KMS-11 (cell line): ENCODE results near the gene ZNF536.

Experiments used
- H2AFZ ChIP-seq: fragments of 200-600 bp; sonication (generic); 2 replicates; pipeline ENCODE4 v1.6.1; 2016; ENCODE audit warnings: antibody characterized with exemption, mixed run types, low read depth
- H3K27ac ChIP-seq: fragments of 200-600 bp; sonication (generic); 2 replicates; pipeline ENCODE4 v1.6.1; 2016; ENCODE audit warnings: mild to moderate bottlenecking, mixed run types
- H3K27me3 ChIP-seq: fragments of 200-600 bp; sonication (generic); 2 replicates; pipeline ENCODE4 v1.6.1; 2017; ENCODE audit warnings: mild to moderate bottlenecking, low read depth, mixed run types, moderate library complexity; ENCODE audit not compliant: insufficient read depth
- H3K36me3 ChIP-seq: fragments of 200-600 bp; sonication (generic); 2 replicates; pipeline ENCODE4 v1.6.1; 2017; ENCODE audit warnings: mild to moderate bottlenecking, mixed run types; ENCODE audit not compliant: insufficient read depth
- H3K4me1 ChIP-seq: fragments of 200-600 bp; sonication (generic); 2 replicates; pipeline ENCODE4 v1.6.1; 2016; ENCODE audit warnings: mild to moderate bottlenecking, low read depth, mixed run types; ENCODE audit not compliant: poor library complexity, severe bottlenecking
- H3K4me2 ChIP-seq: fragments of 200-600 bp; sonication (generic); 2 replicates; pipeline ENCODE4 v1.7.0; 2016; ENCODE audit warnings: mild to moderate bottlenecking, mixed run types
- H3K4me3 ChIP-seq: fragments of 200-600 bp; sonication (generic); IDR thresholded peaks from 2 replicates; pipeline ENCODE4 v1.6.1; 2017; ENCODE audit warnings: low read depth, low read length, mixed read lengths; ENCODE audit not compliant: insufficient read depth
- H3K79me2 ChIP-seq: fragments of 200-600 bp; sonication (generic); 2 replicates; pipeline ENCODE4 v1.6.1; 2016; ENCODE audit warnings: low read depth, mixed run types; ENCODE audit not compliant: insufficient read depth
- H3K9ac ChIP-seq: fragments of 200-600 bp; sonication (generic); 2 replicates; pipeline ENCODE4 v1.6.1; 2016; ENCODE audit warnings: mild to moderate bottlenecking, mixed run types
- H4K20me1 ChIP-seq: fragments of 200-600 bp; sonication (generic); 2 replicates; pipeline ENCODE4 v1.6.1; 2016; ENCODE audit warnings: mild to moderate bottlenecking, mixed run types; ENCODE audit not compliant: insufficient read depth
- TF ChIP-seq, protein P1 (sequence below): fragments of 200-600 bp; sonication (generic); conservative IDR thresholded peaks from 2 replicates; pipeline ENCODE4 v1.6.1; 2017; ENCODE audit warnings: low read depth, mild to moderate bottlenecking, antibody characterized with exemption, low read length, moderate library complexity, mixed read lengths

Gene ZNF536

DNA sequence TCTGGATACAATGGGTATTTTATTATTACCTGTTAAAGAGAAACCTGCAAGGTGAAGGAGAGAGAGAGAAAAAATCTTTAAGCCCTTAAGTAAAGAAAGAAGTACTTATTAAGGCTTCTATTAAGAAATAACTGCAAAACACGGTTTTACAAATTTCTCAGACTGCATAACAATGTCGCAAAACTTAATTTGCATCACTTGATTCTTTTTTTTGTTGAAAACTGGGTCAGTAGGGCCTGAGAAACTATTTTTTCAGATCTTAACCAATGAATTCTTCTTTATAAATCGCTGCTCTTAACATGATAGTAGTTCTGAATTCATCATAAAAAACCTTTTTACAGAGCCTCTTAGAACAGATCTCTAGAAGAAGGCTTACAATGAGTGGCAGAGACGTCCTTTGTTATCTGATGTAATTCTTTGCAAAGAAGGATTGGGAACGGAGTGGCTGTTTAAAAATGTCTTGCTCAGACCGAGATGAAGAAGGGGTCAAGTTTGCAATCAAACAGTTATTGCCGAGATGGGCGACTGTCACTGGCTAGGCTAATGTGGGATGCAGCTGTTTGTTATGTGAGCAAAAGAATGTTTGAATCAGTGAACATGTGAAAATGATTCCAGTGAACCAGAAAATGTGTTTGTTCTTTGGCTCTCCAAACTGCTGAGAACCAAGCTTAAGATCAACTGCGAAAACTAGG, 76.3 kb downstream of the ZNF536 start:
- no peak overlapping the region for H3K9ac ChIP-seq
- no peaks in the 10 kb centered on the region for H3K4me1 ChIP-seq
- no peaks in the 10 kb centered on the region for H3K79me2 ChIP-seq
- H3K27me3 ChIP-seq = no peaks in the 10 kb centered on the region
- H3K27ac ChIP-seq = no peak overlapping the region
- H4K20me1 ChIP-seq = no peaks in the 10 kb centered on the region
- no peak overlapping the region for H2AFZ ChIP-seq
- no peak overlapping the region for H3K4me3 ChIP-seq
- TF ChIP-seq, protein P1, sequence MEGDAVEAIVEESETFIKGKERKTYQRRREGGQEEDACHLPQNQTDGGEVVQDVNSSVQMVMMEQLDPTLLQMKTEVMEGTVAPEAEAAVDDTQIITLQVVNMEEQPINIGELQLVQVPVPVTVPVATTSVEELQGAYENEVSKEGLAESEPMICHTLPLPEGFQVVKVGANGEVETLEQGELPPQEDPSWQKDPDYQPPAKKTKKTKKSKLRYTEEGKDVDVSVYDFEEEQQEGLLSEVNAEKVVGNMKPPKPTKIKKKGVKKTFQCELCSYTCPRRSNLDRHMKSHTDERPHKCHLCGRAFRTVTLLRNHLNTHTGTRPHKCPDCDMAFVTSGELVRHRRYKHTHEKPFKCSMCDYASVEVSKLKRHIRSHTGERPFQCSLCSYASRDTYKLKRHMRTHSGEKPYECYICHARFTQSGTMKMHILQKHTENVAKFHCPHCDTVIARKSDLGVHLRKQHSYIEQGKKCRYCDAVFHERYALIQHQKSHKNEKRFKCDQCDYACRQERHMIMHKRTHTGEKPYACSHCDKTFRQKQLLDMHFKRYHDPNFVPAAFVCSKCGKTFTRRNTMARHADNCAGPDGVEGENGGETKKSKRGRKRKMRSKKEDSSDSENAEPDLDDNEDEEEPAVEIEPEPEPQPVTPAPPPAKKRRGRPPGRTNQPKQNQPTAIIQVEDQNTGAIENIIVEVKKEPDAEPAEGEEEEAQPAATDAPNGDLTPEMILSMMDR = no peak
- H3K4me2 ChIP-seq = no peak overlapping the region
- H3K36me3 ChIP-seq = no peaks in the 10 kb centered on the region

DNA sequence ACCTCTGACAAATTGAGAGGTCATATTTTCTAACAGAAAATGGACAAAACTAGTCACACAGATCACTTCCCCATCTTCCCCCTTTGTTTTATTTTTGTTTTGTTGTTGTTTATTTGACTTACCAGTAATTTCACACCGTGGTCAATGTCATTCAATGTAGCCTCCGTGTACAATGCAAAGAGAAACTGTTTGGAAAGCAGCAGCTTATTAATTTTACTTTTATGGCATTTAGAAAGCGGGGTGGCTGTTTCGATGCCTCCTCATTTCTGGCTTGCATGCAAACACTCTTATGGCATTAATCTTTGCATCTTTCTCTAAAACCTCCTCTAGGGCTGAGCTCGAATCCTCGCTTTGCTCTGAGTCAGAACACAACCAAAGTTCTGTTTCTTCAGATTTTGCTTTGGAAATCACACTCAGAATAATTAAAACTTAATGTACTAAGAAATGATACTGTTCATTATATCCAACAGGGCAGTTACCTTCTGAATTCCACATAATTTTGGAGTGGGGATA, 77.0 kb downstream of the ZNF536 start:
- TF ChIP-seq, protein P1 = no peak
- Histone ChIP-seq H2AFZ (no peak overlapping the region), H3K79me2 (no peaks in the 10 kb centered on the region), H3K27ac (no peak overlapping the region), H3K36me3 (no peaks in the 10 kb centered on the region), H3K4me3 (no peak overlapping the region), H3K4me1 (no peaks in the 10 kb centered on the region), H4K20me1 (no peaks in the 10 kb centered on the region), H3K9ac (no peak overlapping the region), H3K4me2 (no peak overlapping the region), H3K27me3 (no peaks in the 10 kb centered on the region)

DNA sequence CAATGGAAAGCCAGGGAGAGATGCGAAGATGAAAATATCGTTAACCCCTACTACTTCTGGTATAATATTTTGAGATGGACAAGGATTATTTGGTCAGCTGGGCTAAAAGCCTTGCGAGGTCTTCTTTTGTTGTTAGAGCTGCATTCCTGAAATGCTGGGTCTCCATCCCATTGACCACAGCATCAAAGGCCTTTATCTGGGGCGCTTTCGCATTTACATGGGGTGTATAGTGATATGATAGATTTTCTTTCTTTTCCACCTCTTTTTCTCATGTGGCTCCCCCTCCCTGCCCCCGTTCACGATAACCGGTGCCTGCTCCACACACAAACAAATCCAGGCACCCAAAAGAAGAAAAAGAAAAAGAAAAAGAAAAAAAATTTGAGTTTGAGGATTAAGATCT, 77.5 kb downstream of the ZNF536 start:
- Histone ChIP-seq H2AFZ (no peak overlapping the region), H3K79me2 (no peaks in the 10 kb centered on the region), H3K36me3 (no peaks in the 10 kb centered on the region), H3K9ac (no peak overlapping the region), H3K27me3 (no peaks in the 10 kb centered on the region), H3K4me3 (no peak overlapping the region), H4K20me1 (no peaks in the 10 kb centered on the region), H3K27ac (no peak overlapping the region), H3K4me2 (no peak overlapping the region), H3K4me1 (no peaks in the 10 kb centered on the region)
- TF ChIP-seq, protein P1 = no peak

DNA sequence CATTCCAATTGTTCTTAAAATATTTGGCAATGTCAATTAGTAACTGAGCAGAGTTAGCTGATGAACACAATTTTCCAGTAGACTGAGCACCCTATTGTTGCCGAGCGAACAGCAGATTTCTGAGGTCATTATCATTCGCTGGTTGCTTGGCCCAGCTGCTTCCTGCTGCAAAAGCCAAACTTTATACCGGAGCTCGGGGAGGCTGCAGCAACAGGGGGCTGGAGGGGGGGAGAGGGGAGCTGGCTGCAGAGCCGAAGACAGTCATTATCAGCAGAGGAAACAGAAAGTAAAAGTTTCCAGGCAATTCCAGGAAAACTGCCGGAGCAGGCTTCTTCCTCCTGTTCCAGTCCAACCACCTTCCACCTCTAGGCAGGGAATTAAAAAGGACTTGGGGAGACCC, 77.9 kb downstream of the ZNF536 start:
- H3K4me2 ChIP-seq = no peak overlapping the region
- no peak overlapping the region for H3K4me3 ChIP-seq
- no peak overlapping the region for H3K27ac ChIP-seq
- no peaks in the 10 kb centered on the region for H3K36me3 ChIP-seq
- TF ChIP-seq, protein P1 = no peak
- no peak overlapping the region for H2AFZ ChIP-seq
- no peaks in the 10 kb centered on the region for H3K4me1 ChIP-seq
- H3K27me3 ChIP-seq = no peaks in the 10 kb centered on the region
- no peak overlapping the region for H3K9ac ChIP-seq
- no peaks in the 10 kb centered on the region for H4K20me1 ChIP-seq
- no peaks in the 10 kb centered on the region for H3K79me2 ChIP-seq
